Measurements from ENCODE around the gene PNMA8C. TPM values are rescaled to one million over a fixed set of nuclear protein-coding genes. Genes with fewer than 3 reads are reported as not detected.

The PNMA8C gene
- polyA plus RNA-seq, 1 of the 3 experiments (the other 2 are of a cell fraction): 1.3 TPM

- POLR2A ChIA-PET: interaction anchor here (0.6 kb wide), 1 partner anchor 194 kb away, joined by 4 read pairs; no protein-coding TSS in a partner anchor
Measured at GRCh38 chr19:46426506-46427162, 2.1 kb downstream of the PNMA8C start.

More at GRCh38 chr19:46426506-46427162, 2.1 kb downstream of the PNMA8C start:
- Histone ChIP-seq H3K9me2 (no peaks in the 10 kb centered on the region), H4K20me1 (ENCODE audit: insufficient read depth) (no peaks in the 10 kb centered on the region), H2AFZ (ENCODE audit: low read depth) (peak overlapping the region; percentile 90; the same call in 1 of the 2 replicates), H3F3A (replicated peaks; ENCODE audit: insufficient read depth) (no peaks in the 10 kb centered on the region), H3K27ac (ENCODE audit: low read depth in 2 of 2, low read length in 1 of 2) (peak overlapping the region in 1 of 2 experiments; percentile 12; a peak in 1 of 4 replicates), H3K4me3 (ENCODE audit: low read depth in 2 of 2, low read length in 1 of 2) (peak overlapping the region; percentile 62 to 66), H3K9me3 (no peaks in the 10 kb centered on the region), H3K9ac (peak overlapping the region; percentile 45; the same call in 1 of the 2 replicates), H3K27me3 (ENCODE audit: insufficient read depth) (no peaks in the 10 kb centered on the region), H3K36me3 (replicated peaks in 1 of 2; ENCODE audit: control insufficient read depth in 1 of 2, insufficient read depth in 2 of 2, low read length in 1 of 2) (no peaks in the 10 kb centered on the region), H3K79me2 (ENCODE audit: insufficient read depth) (no peaks in the 10 kb centered on the region), H3K4me1 (ENCODE audit: control insufficient read depth in 1 of 2, insufficient read depth in 2 of 2, low read depth in 1 of 2, low read length in 1 of 2) (peaks cover 0 to 19% of the 10 kb centered on the region in 2 experiments; a peak in 2 of 4 replicates), H3K4me2 (peak overlapping the region; percentile 75)
- 20% methylated on average over 23 of the region's 32 CpGs for WGBS (ENCODE audit: low lambda C conversion rate)
- peak; percentile 94 for DNase-seq
- CTCF ChIA-PET: interaction anchor here (0.8 to 3.6 kb wide), 8 partner anchors 10 to 89 kb away, joined by 3 to 16 read pairs (median 4); no protein-coding TSS in a partner anchor
- TF ChIP-seq SIN3A (IDR thresholded peaks at IDR 0.05; ENCODE audit: borderline replicate concordance, low read depth, low read length) (0 out of 2 replicates have a peak, but pooled peaks have one; percentile 22), JUND (IDR thresholded peaks at IDR 0.05) (no peak), MEF2A (IDR thresholded peaks at IDR 0.05; ENCODE audit: borderline replicate concordance, low read depth) (no peak), PBX3 (IDR thresholded peaks at IDR 0.05) (no peak), USF2 (IDR thresholded peaks at IDR 0.05; ENCODE audit: borderline replicate concordance, low read depth, low read length) (no peak), TEAD4 (IDR thresholded peaks at IDR 0.05; ENCODE audit: borderline replicate concordance, insufficient read depth) (no peak), NRF1 (IDR thresholded peaks at IDR 0.05; ENCODE audit: low read depth, low read length) (peak; percentile 86), EZH2phosphoT487 (IDR thresholded peaks at IDR 0.05; ENCODE audit: borderline replicate concordance, low read depth) (no peak), EP300 (IDR thresholded peaks at IDR 0.05; ENCODE audit: borderline replicate concordance in 1 of 2, low read depth in 1 of 2, low read length in 1 of 2) (no peak), YY1 (IDR thresholded peaks at IDR 0.05; ENCODE audit: low read depth) (peak; percentile 64; the same call in 1 of the 2 replicates), TCF12 (IDR thresholded peaks at IDR 0.05) (no peak), CTCF (IDR thresholded peaks at IDR 0.05) (no peak), MXI1 (IDR thresholded peaks at IDR 0.05; ENCODE audit: low read depth, low read length) (peak; percentile 85), RAD21 (IDR thresholded peaks at IDR 0.05; ENCODE audit: low read length) (no peak)

All from SK-N-SH (cell line).